Lung (tissue), 12 donors: ENCODE results near the gene ERCC2. TPM values are rescaled to one million over a fixed set of nuclear protein-coding genes. Genes with fewer than 3 reads are reported as not detected.

Source experiments
- ATAC-seq: fragments of 200-7000 bp; cut with Tn5 transposase; one replicate; pipeline ENCODE4 v1.9.1; 2020; ENCODE audit warnings: moderate number of reproducible peaks; ENCODE audit not compliant: insufficient read depth, low FRiP score
- DNase-seq, 3 donors: peaks; one replicate each; pipeline ENCODE4 v3.0.0-alpha.2; 2013 to 2017
- H3K27ac ChIP-seq, 2 donors: one replicate each; pipeline ENCODE4 v1.5.1; 2013; ENCODE audit warnings: mild to moderate bottlenecking in 2 of 2, moderate library complexity in 2 of 2, control low read depth in 1 of 2, inconsistent platforms in 1 of 2, low read depth in 1 of 2, low read length in 1 of 2
- H3K27me3 ChIP-seq, 3 donors: one replicate each; pipeline ENCODE4 v1.5.1; 2013; ENCODE audit warnings: low read length in 2 of 3; ENCODE audit not compliant: control insufficient read depth in 3 of 3, insufficient read depth in 3 of 3
- H3K36me3 ChIP-seq, 4 donors: one replicate each; pipeline ENCODE4 v1.5.1; 2013; ENCODE audit warnings: low read length in 4 of 4, mild to moderate bottlenecking in 1 of 4, moderate library complexity in 1 of 4; ENCODE audit not compliant: control insufficient read depth in 4 of 4, insufficient read depth in 4 of 4
- H3K4me1 ChIP-seq, 5 donors: one replicate each; pipeline ENCODE4 v1.5.1; 2013; ENCODE audit warnings: low read length in 5 of 5, mild to moderate bottlenecking in 2 of 5, moderate library complexity in 1 of 5; ENCODE audit not compliant: control insufficient read depth in 5 of 5, insufficient read depth in 5 of 5
- H3K4me3 ChIP-seq: one replicate; pipeline ENCODE4 v1.5.1; 2013; ENCODE audit warnings: mild to moderate bottlenecking, control low read depth, moderate library complexity
- H3K9ac ChIP-seq, 2 donors: one replicate each; pipeline ENCODE4 v1.5.1; 2013; ENCODE audit warnings: low read length in 2 of 2, control low read depth in 1 of 2; ENCODE audit not compliant: insufficient read depth in 1 of 2
- H3K9me3 ChIP-seq, 4 donors: one replicate each; pipeline ENCODE4 v1.5.1; 2013; ENCODE audit warnings: low read length in 3 of 4, mild to moderate bottlenecking in 1 of 4, moderate library complexity in 1 of 4; ENCODE audit not compliant: control insufficient read depth in 4 of 4, insufficient read depth in 3 of 4
- WGBS, 2 donors: extraction: QIAGEN DNeasy Blood & Tissue Kit; methylation state at CpG; one replicate each; pipeline ENCODE4 v1.1.7; 2013; 5-methylcytosine and 5-hydroxymethylcytosine counted together
- polyA plus RNA-seq, 2 donors: library from polyadenylated mRNA; stranded (reverse); fragments of 200-250 nt; gene quantifications; one replicate each; pipeline ENCODE4 v1.2.1, GENCODE V29; 2013
- total RNA-seq, 2 donors: library from RNA; depleted of rRNA in 1 of 2; stranded (reverse); fragments of >200 nt in 1 of 2; gene quantifications; one replicate each; pipeline ENCODE4 v1.2.1, GENCODE V29; 2014 to 2021
- TF ChIP-seq, protein P1 (sequence below): IDR thresholded peaks from 2 replicates; pipeline ENCODE4 v1.5.1; 2012; ENCODE audit warnings: mild to moderate bottlenecking; ENCODE audit errors: control extremely low read depth, extremely low read depth
- donor health status: control.
- donor health status: control.
- donor health status: Bipolar disorder and iron deficiency.
- donor health status: healthy.
- donor health status: DM: yes; HTN: yes; CAD: no.

Gene ERCC2
- total and polyA plus RNA-seq, 4 donors = 11.9 to 19.9 (median 16.3) TPM

- 58 to 68% methylated on average over 7 of the region's 7 CpGs for WGBS, 2 donors
- H3K9me3 ChIP-seq = no peaks in the 10 kb centered on the region
- peaks cover 0 to 5% (median 0%) of the 10 kb centered on the region in 3 donors for H3K27me3 ChIP-seq
- H3K4me3 ChIP-seq = no peak overlapping the region
- H3K36me3 ChIP-seq = no peaks in the 10 kb centered on the region
- no peak overlapping the region for H3K9ac ChIP-seq
- TF ChIP-seq, protein P1, sequence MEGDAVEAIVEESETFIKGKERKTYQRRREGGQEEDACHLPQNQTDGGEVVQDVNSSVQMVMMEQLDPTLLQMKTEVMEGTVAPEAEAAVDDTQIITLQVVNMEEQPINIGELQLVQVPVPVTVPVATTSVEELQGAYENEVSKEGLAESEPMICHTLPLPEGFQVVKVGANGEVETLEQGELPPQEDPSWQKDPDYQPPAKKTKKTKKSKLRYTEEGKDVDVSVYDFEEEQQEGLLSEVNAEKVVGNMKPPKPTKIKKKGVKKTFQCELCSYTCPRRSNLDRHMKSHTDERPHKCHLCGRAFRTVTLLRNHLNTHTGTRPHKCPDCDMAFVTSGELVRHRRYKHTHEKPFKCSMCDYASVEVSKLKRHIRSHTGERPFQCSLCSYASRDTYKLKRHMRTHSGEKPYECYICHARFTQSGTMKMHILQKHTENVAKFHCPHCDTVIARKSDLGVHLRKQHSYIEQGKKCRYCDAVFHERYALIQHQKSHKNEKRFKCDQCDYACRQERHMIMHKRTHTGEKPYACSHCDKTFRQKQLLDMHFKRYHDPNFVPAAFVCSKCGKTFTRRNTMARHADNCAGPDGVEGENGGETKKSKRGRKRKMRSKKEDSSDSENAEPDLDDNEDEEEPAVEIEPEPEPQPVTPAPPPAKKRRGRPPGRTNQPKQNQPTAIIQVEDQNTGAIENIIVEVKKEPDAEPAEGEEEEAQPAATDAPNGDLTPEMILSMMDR = no peak
- no peak for ATAC-seq
- H3K4me1 ChIP-seq = peaks cover 0 to 12% (median 0%) of the 10 kb centered on the region in 5 donors
- no peak for DNase-seq
- H3K27ac ChIP-seq = peak overlapping the region in 1 of 2 donors; percentile 95
Measured at GRCh38 chr19:45321848-45322247, 48.5 kb downstream of the ERCC2 start.

DNA sequence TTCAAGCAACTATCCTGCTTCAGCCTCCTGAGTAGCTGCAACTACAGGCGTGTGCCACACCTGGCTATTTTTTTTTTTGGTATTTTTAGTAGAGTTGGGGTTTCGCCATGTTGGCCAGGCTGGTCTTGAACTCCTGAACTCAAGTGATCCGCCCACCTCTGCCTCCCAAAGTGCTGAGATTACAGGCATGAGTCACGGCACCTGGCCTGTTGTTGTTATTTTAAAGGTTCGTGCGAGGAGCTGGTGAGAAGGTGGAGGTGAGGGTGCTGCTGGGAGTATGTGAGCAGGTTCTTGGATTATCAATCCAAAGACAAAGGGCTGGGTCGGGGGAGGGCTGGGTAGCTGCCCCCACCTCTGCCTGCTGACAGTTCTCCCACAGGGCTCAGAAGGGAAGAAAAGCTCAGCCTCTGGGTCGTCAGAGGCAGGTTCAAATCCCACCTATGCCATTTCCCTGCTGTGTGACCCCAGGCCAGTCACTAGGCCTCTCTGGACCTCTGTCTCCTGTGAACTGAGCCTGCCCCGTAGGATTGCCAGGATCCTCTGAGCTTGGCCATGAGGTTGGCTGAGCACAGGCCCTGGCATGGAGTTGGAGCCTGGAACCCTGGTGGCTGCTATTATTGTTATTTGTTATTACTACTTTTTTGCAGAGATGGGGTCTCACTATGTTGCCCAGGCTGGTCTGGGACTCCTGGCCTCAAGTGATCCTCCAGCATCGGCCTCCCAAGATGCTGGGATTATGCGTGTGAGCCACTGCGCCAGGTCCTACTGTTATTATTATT is 49.2 kb downstream of the ERCC2 start:
- 87 to 90% methylated on average over 12 of the region's 12 CpGs for WGBS, 2 donors
- Histone ChIP-seq H3K9me3 (no peaks in the 10 kb centered on the region), H3K4me1 (peaks cover 0 to 9% (median 0%) of the 10 kb centered on the region in 5 donors), H3K36me3 (no peaks in the 10 kb centered on the region), H3K4me3 (no peak overlapping the region), H3K9ac (no peak overlapping the region), H3K27ac (peak overlapping the region in 1 of 2 donors; percentile 95), H3K27me3 (peaks cover 0 to 8% (median 0%) of the 10 kb centered on the region in 3 donors)
- ATAC-seq (no peak), DNase-seq (no peak)
- TF ChIP-seq, protein P1 = no peak

DNA sequence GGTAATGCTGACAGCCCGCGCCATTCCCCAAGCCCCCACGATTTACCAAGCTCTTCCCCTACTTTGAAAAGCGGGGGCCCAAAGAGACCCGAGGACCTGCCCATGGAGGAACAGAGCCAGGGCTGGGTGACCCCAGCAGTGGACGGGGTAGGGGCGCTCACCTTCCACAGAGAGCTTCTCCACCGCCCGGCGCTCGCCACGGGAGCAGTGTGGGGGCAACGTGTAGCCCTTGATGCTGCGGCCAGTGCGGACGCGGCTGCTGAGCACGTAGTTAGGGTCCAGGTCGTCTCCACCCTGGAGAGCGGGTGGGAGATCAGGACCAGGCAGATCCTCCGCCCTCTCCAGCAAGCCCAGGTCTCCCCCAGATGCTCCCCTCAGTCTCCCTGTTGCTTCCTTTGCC is 55.1 kb downstream of the ERCC2 start:
- ATAC-seq (no peak), DNase-seq (no peak)
- Histone ChIP-seq H3K27me3 (peaks cover 0 to 3% (median 0%) of the 10 kb centered on the region in 3 donors), H3K9me3 (no peaks in the 10 kb centered on the region), H3K27ac (no peak overlapping the region), H3K4me1 (no peaks in the 10 kb centered on the region), H3K36me3 (no peaks in the 10 kb centered on the region), H3K4me3 (no peak overlapping the region), H3K9ac (no peak overlapping the region)
- TF ChIP-seq, protein P1 = no peak
- 62 to 71% methylated on average over 21 of the region's 21 CpGs for WGBS, 2 donors
